Tibial artery (tissue), 4 donors: ENCODE results near the gene TMEM60.

Source experiments
- DNase-seq, 2 donors: peaks; one replicate each; pipeline ENCODE4 v3.0.0-alpha.2; 2019
- H3K27ac ChIP-seq, 2 donors: fragments of 200-600 bp; sonication (generic) in 1 of 2; 1 replicate in 1 of 2; 2 replicates in 1 of 2; pipeline ENCODE4 v1.5.1; 2018 to 2019; ENCODE audit warnings: mild to moderate bottlenecking in 1 of 2
- H3K27me3 ChIP-seq, 2 donors: fragments of 200-600 bp; sonication (generic) in 1 of 2; one replicate each; pipeline versions ENCODE4 v1.5.1 to v1.6.0; 2016 to 2019
- H3K36me3 ChIP-seq, 3 donors: fragments of 200-600 bp; sonication (generic) in 2 of 3; one replicate each; pipeline ENCODE4 v1.5.1; 2016 to 2019; ENCODE audit warnings: mild to moderate bottlenecking in 2 of 3
- H3K4me1 ChIP-seq, 4 donors: fragments of 200-600 bp; sonication (generic) in 2 of 4; 1 replicate in 3 of 4; 2 replicates in 1 of 4; pipeline ENCODE4 v1.5.1; 2016 to 2019
- H3K4me3 ChIP-seq, 2 donors: fragments of 200-600 bp; sonication (generic) in 1 of 2; 1 replicate in 1 of 2; 2 replicates in 1 of 2; pipeline ENCODE4 v1.5.1; 2018 to 2019; ENCODE audit warnings: mild to moderate bottlenecking in 2 of 2
- H3K9me3 ChIP-seq, 3 donors: fragments of 200-600 bp; sonication (generic) in 1 of 3; one replicate each; pipeline ENCODE4 v1.5.1; 2016 to 2019
- intact Hi-C: fragments of 100-400 bp; cut with DNase I; formaldehyde crosslinking; loops from one replicate; pipeline ENCODE4 v1.15.0; 2023; ENCODE audit warnings: low total_unique reads
- TF ChIP-seq, protein P1 (sequence below), 2 experiments: fragments of 200-600 bp in 1 of 2; fragments of 450-650 bp in 1 of 2; IDR thresholded peaks; one replicate each; pipeline ENCODE4 v1.5.1; 2017 to 2019; ENCODE audit warnings: antibody characterized with exemption in 2 of 2, mild to moderate bottlenecking in 1 of 2, moderate library complexity in 1 of 2

TMEM60 gene

DNA sequence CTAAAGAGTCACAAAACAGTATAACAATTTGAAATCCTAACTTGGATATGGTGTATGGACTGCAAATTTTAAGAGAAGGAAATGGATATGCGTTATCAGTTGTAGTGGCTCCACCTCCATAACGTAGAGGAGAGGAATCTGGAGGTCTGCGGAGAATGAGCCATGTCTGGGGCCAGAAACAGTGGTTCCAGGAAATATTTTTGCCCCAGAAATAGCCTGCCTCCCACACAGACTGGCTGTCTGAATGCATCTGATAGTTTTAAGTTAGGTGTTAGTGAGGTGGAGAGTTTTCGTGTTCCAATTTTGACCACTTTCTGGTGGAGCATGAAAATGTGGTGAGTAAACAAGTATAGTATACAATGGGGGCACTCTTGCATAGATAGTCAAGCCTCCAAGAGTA lies 1.9 kb upstream of the TMEM60 start:
- H3K27me3 ChIP-seq: no peaks in the 10 kb centered on the region
- TF ChIP-seq, protein P1, sequence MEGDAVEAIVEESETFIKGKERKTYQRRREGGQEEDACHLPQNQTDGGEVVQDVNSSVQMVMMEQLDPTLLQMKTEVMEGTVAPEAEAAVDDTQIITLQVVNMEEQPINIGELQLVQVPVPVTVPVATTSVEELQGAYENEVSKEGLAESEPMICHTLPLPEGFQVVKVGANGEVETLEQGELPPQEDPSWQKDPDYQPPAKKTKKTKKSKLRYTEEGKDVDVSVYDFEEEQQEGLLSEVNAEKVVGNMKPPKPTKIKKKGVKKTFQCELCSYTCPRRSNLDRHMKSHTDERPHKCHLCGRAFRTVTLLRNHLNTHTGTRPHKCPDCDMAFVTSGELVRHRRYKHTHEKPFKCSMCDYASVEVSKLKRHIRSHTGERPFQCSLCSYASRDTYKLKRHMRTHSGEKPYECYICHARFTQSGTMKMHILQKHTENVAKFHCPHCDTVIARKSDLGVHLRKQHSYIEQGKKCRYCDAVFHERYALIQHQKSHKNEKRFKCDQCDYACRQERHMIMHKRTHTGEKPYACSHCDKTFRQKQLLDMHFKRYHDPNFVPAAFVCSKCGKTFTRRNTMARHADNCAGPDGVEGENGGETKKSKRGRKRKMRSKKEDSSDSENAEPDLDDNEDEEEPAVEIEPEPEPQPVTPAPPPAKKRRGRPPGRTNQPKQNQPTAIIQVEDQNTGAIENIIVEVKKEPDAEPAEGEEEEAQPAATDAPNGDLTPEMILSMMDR (IDR thresholded peaks at IDR 0.05): no peak
- H3K27ac ChIP-seq: peak overlapping the region; percentile 91 to 92
- peak overlapping the region; percentile 89 to 97 for H3K4me3 ChIP-seq
- H3K4me1 ChIP-seq: peaks cover 0 to 32% (median 18%) of the 10 kb centered on the region in 4 donors
- DNase-seq: no peak
- intact Hi-C loops: loop anchor here (5.0 kb wide), 1 partner anchor 217 kb away; no protein-coding TSS in a partner anchor
- no peaks in the 10 kb centered on the region for H3K9me3 ChIP-seq
- no peaks in the 10 kb centered on the region for H3K36me3 ChIP-seq

DNA sequence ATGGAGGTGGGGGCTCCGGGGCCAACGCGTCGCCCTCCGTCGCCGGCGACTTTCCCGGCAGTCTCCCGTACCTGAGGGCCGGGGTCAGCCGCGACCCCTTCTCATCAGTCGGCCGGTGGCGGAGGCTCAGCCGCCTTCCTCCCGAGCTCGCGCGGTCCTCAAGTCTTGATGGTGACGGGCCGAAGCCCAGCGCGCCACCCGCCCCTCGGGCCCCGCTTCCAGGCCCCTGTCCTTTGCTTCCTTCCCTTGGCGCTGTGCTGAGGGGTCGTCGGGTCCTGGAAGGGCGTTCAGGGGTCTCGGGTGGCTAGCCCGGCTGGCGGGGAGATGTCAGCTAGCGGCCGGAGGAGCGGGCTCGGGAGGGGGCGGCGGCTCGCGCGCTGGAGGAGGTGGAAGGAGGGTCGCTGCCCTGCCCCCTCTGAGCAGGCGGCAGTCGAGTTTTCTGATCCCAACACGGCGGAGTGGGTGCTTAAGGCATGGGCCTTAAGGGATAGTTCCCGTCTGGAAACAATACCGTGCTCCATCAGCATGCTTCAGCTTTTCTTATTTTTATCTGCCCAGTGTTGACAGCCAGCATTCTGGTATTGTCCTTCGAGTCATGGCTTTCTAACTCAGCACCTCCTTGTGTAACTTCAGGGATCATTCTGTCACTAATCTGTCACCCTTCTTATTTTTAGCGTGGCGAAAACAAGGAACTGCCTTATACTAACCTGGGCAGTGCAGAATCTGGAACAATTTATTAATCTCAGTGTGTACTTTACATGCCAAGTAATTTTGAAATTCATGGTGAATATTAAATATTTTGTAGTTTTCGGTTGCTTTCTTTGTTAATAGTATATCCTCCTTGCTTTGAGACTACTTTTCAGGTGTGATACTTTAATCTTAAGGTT lies 1.1 kb upstream of the TMEM60 start:
- Histone ChIP-seq H3K4me3 (peak overlapping the region; percentile 89 to 97), H3K4me1 (peaks cover 0 to 38% (median 21%) of the 10 kb centered on the region in 4 donors), H3K9me3 (no peaks in the 10 kb centered on the region), H3K27ac (peak overlapping the region; percentile 91 to 92), H3K27me3 (no peaks in the 10 kb centered on the region), H3K36me3 (peaks cover 0 to 4% (median 0%) of the 10 kb centered on the region in 3 donors)
- intact Hi-C loops: loop anchor here (2.0 kb wide), 1 partner anchor 103 kb away; the partner anchor contains the start of gene RSBN1L
- TF ChIP-seq, protein P1 (IDR thresholded peaks at IDR 0.05): peak in 1 of 2 experiments; percentile 14
- DNase-seq: peak; percentile 31 to 77

DNA sequence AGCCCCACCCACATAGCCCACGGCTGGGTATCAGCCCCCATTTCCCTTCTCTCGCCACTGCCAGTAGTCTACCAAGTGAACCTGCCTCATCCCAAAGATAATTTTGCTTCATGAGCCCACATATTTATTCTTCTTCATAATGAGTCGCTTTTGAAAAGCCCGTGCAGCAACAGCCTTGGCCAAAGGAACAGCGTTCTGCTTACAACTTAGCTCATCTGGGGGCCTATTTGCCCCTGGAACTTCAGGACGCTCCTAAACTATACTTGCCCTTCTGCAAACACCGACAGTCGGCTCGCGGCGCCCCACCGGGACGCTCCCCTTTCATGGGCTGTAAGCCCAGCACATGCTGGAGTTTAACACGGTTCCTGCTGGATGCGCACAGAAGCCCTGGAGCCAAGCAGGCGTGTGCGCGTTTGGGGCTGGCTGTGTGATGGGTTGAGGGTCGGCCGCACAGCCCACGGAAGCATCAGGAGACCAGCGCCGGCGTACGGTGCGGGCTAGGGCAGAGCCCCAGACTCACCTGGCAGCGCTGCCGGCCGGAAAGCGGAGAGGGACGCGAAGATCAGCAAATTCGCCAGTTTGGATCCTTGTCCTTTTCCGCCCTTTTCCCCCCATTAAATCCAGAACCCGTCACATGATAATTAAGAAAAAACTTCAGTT lies 370 bp downstream of the TMEM60 start:
- TF ChIP-seq, protein P1 (IDR thresholded peaks at IDR 0.05): peak in 1 of 2 experiments; percentile 3
- H3K4me3 ChIP-seq: peak overlapping the region; percentile 89 to 97
- peaks cover 0 to 34% (median 21%) of the 10 kb centered on the region in 4 donors for H3K4me1 ChIP-seq
- H3K9me3 ChIP-seq: no peaks in the 10 kb centered on the region
- peak overlapping the region; percentile 88 to 93 for H3K27ac ChIP-seq
- intact Hi-C loops: loop anchor here (2.0 kb wide), 1 partner anchor 101 kb away; the partner anchor contains the start of gene RSBN1L
- H3K36me3 ChIP-seq: peaks cover 0 to 4% (median 0%) of the 10 kb centered on the region in 3 donors
- H3K27me3 ChIP-seq: no peaks in the 10 kb centered on the region
- DNase-seq: peak in 1 of 2 donors; percentile 24

DNA sequence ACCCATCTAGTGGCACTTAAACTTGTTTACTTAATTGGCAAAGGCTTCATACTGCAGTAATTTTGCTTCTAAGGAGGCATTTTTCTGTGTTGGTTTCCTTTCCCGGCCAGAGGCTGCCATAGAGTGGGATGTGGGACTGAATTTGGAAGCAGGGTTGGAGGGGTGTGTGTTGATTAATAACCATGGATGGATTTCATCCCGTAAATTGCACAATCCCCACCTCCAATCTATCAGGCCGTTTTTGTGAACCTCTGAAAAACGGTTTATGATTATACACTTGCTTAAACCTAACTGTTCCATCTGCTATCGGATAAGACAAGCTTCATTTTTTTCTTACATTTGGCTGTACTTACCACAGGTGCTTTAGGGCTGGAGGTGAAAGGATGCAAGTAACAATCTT lies 1.3 kb downstream of the TMEM60 start:
- TF ChIP-seq, protein P1 (IDR thresholded peaks at IDR 0.05): no peak
- H3K27me3 ChIP-seq: no peaks in the 10 kb centered on the region
- peak overlapping the region; percentile 89 to 97 for H3K4me3 ChIP-seq
- H3K27ac ChIP-seq: peak overlapping the region in 1 of 2 donors; percentile 88
- DNase-seq: no peak
- intact Hi-C loops: no loop called here
- no peaks in the 10 kb centered on the region for H3K9me3 ChIP-seq
- H3K36me3 ChIP-seq: peaks cover 0 to 4% (median 0%) of the 10 kb centered on the region in 3 donors
- peaks cover 0 to 34% (median 21%) of the 10 kb centered on the region in 4 donors for H3K4me1 ChIP-seq

DNA sequence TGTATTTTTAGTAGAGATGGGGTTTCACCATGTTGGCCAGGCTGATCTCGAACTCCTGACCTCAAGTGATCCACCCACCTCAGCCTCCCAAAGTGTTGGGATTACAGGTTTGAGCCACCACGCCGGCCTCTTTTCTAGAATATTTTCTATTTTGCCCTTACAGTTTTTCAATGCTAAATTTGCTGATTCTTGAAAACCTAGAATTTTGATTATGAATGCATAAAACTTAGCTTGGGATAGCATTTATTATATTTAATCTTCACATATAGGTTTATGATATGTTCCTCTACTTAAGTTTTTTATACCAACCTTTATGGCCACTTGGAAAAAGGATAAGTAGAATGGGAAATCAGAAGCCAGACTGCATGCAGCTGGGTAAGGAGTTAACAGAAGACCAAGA lies 2.1 kb downstream of the TMEM60 start:
- no peak overlapping the region for H3K27ac ChIP-seq
- TF ChIP-seq, protein P1 (IDR thresholded peaks at IDR 0.05): no peak
- H3K36me3 ChIP-seq: peaks cover 0 to 4% (median 0%) of the 10 kb centered on the region in 3 donors
- H3K4me1 ChIP-seq: peaks cover 0 to 34% (median 21%) of the 10 kb centered on the region in 4 donors
- no peaks in the 10 kb centered on the region for H3K27me3 ChIP-seq
- intact Hi-C loops: no loop called here
- no peaks in the 10 kb centered on the region for H3K9me3 ChIP-seq
- DNase-seq: no peak
- H3K4me3 ChIP-seq: no peak overlapping the region
